Measurements from ENCODE around the gene SBNO2.
A peak's percentile ranks its signal among the peaks of the same experiment; 100 is the strongest.

The SBNO2 gene

GRCh38 chr19:1068009-1069001 lies 105.8 kb downstream of the SBNO2 start:
- no peak for DNase-seq

DNA sequence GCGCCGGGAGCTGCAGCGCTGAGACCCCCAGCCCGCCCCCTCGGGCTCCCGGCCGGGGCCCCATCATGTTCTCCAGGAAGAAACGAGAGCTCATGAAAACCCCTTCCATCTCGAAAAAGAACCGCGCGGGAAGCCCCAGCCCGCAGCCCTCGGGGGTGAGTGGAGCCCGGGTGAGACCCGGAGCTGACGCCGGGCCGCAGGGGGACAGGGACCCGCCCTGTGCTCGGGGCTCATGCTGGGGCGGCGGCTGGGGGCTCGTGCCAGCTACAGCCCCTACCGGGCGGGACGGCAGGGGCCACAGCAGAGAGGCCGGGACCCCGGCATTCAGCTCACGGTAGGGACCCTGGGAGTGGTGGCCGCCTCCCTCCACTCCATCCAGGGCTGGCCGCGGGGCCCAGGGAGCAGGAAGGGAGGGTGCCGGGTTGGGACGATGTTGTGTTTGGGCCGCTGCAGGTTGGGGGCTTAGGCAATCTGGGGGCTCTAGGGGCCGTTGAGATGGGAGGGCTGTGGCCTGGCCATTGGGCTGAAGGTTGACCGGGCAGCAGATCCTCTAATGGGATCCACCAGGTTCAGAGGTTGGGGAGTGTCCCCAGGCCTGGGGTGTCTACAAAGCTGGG lies 106.6 kb downstream of the SBNO2 start:
- no peak for DNase-seq

DNA sequence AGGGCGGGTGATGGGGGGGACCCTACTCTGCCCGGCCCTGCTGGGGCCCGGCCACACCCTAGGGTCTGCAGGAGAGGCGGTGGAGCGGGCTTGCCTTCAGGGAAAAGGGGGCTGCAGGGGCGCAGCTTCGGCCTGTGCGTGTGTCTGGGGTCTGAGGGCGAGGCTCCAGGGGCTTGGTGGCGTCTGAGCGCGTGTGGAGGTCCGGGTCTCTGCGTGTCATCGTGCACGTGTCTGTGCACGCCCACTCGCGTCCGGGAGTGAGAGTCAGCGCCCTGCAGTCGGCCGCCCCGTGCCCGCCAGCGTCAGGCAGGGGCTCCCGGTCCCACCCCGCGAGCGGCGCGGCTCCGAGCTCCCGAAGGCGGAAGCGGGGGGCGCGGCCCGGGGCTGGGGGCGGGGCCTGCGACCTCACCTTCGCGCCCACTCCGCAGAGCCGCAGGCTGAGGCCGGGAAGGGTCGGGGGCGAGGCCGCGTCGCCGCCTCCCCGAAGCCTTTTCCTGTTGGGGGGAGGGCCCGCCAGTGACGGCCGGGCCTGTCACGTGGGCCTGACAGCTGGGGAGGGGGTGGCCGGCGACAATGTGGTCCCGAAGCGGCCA lies 107.2 kb downstream of the SBNO2 start, which contains the start of gene ARHGAP45:
ARHGAP45 (plus strand) TSS at position 420 of the 593 bp plus-strand sequence. CDS start 239 bp downstream, outside the sequence.
- no peak for DNase-seq

DNA sequence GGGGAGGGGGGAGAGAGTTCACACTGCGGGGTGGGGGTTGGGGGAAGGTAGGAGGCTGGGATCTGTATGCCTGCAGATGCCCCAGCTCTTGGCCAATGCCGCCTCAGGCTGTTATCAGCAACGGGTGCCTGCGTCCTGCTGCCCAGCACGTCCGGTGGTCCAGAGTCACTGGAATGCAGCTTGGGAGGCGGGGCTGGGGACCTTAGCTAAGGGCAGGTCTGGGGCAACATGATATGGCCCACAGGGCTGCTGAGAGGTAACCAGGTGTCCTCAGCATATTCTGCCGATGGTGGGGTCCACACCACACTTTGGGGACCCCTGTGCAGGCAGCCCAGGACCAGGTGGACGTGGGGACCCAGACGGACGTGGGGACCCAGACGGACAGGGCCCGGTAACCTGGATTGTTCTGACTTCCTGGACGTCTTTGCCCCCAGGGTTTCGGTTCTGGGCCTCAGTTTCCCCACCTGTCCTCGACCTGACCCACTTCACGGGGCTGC lies 107.8 kb downstream of the SBNO2 start:
- peak in 1 of 2 experiments; percentile 57 for DNase-seq

DNA sequence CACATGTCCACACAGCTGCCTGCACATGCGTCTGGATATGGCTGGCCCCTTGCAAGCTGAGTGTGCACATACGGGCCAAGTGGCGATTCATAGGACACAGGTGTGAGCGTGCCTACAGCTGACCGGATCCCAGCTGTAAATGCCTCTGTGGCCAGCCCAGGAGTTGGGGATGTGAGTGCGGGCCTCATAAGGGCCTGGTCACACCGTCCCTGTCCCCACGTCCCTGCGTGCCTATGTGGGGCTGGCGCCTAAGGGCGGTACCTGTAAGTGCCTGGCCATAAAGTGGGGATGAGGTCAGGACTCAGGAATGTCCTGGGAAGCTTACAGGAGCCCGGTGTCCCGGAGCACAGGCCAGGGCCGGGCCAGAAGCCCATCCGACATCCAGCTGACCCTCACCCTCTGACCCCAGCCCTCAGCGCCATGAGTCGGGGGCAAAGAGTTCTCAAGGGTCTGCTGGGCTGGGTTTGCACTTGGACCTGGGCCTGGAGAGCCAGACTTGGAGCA lies 108.4 kb downstream of the SBNO2 start:
- peak; percentile 33 to 67 for DNase-seq

DNA sequence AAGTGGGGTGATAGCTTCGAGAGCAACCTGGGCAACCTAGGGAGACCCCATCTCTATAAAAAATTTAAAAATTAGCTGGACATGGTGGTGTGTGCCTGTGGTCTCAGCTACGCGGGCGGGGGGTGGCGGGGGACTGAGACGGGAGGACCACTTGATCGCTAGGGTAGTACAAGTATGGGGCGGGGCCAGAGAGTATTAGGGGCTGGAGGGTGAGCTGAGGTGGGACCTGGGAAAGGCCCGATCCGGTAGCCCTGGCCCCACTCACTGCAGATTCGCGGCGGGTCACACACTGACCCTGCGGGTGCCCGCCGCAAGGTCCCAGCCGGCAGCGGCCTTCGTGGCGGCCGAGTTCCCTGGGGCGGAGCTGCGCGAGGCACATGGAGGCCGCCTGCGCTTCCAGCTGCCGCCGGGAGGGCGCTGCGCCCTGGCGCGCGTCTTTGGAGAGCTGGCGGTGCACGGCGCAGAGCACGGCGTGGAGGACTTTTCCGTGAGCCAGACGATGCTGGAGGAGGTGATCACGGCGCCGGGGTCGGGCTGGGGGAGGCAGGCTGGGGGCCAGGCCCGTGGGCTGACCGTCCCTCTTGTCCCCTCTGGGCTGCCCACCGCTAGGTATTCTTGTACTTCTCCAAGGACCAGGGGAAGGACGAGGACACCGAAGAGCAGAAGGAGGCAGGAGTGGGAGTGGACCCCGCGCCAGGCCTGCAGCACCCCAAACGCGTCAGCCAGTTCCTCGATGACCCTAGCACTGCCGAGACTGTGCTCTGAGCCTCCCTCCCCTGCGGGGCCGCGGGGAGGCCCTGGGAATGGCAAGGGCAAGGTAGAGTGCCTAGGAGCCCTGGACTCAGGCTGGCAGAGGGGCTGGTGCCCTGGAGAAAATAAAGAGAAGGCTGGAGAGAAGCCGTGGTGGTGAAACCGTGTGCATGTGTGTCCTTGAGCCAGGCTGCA lies 109.1 kb downstream of the SBNO2 start:
- peak; percentile 43 to 58 for DNase-seq

GRCh38 chr19:1063909-1064660 lies 110.0 kb downstream of the SBNO2 start:
- DNase-seq, result no peak

DNA sequence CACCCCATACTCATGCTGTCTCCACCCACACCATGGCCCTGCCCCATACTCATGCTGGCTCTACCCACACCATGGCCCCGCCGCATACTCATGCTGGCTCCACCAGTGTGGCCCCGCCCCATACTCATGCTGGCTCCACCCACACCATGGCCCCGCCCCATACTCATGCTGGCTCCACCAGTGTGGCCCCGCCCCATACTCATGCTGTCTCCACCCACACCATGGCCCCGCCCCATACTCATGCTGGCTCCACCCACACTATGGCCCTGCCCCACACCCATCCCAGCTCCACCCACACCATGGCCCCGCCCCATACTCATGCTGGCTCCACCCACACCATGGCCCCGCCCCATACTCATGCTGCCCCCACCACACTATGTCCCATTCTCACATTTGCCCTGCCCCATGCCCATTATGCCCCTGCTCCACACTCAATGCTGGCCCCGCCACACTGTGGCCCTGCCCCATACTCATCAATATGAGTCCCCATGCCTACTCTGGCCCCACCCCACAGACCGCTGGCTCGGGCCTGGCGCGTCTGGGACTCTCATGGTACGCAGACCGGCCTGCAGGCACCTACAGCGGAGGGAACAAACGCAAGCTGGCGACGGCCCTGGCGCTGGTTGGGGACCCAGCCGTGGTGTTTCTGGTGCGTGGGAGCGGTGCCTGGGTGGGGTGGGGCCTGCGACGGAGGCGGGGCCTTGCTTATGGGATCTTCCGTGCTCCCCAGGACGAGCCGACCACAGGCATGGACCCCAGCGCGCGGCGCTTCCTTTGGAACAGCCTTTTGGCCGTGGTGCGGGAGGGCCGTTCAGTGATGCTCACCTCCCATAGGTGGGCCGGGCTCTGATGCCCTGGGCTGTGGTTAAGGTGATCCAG lies 110.8 kb downstream of the SBNO2 start:
- no peak for DNase-seq

GRCh38 chr19:1062387-1063029 lies 111.6 kb downstream of the SBNO2 start:
- no peak for DNase-seq

GRCh38 chr19:1061987-1062386 lies 112.1 kb downstream of the SBNO2 start:
- no peak for DNase-seq

GRCh38 chr19:1060689-1061088 lies 113.4 kb downstream of the SBNO2 start:
- no peak for DNase-seq

GRCh38 chr19:1058112-1058511 lies 116.0 kb downstream of the SBNO2 start:
- no peak for DNase-seq

Data from SW 1271 (cell line).